GM23338 (cell line): ENCODE measurements around the gene SRPK2.

Experiments
- CREB1 ChIP-seq: fragments of 250-450 bp; sonication (Bioruptor Pico); IDR thresholded peaks from 2 replicates; pipeline ENCODE4 v1.5.0; 2020; ENCODE audit warnings: low read depth, mild to moderate bottlenecking, moderate library complexity
- CTCF ChIP-seq, 2 experiments: fragments of 200-600 bp in 1 of 2; sonication (generic) in 1 of 2; conservative IDR thresholded peaks; 2 replicates each; pipeline versions ENCODE4 v1.5.1 to v1.6.1; 2016 to 2017; ENCODE audit warnings: antibody characterized with exemption in 2 of 2, low read depth in 2 of 2, mild to moderate bottlenecking in 2 of 2, moderate library complexity in 1 of 2
- EZH2 ChIP-seq: fragments of 200-600 bp; sonication (generic); IDR thresholded peaks from one replicate; pipeline ENCODE4 v1.8.0; 2017; ENCODE audit warnings: antibody characterized with exemption, mild to moderate bottlenecking, low read depth; ENCODE audit not compliant: unreplicated experiment
- JUNB ChIP-seq: IDR thresholded peaks from one replicate; pipeline ENCODE4 v1.6.1; 2016; ENCODE audit warnings: antibody characterized with exemption; ENCODE audit not compliant: unreplicated experiment
- POLR2AphosphoS5 ChIP-seq: IDR thresholded peaks from 2 replicates; pipeline ENCODE4 v1.6.1; 2016; ENCODE audit warnings: antibody characterized with exemption, low read depth
- REST ChIP-seq: IDR thresholded peaks from one replicate; pipeline ENCODE4 v1.6.1; 2018; ENCODE audit warnings: antibody characterized with exemption; ENCODE audit not compliant: unreplicated experiment
- ZNF331 ChIP-seq: fragments of 250-450 bp; sonication (Bioruptor Pico); IDR thresholded peaks from 2 replicates; pipeline ENCODE4 v1.5.0; 2020; ENCODE audit warnings: low read depth, mild to moderate bottlenecking, moderate library complexity

- no peak for TF ChIP-seq CTCF (conservative IDR thresholded peaks at IDR 0.05; ENCODE audit: low read depth in 2 of 2)
- TF ChIP-seq REST, result no peak
- TF ChIP-seq CREB1 (CRISPR knock-in tag), result no peak
- TF ChIP-seq ZNF331, result no peak
- TF ChIP-seq EZH2, result no peak
- no peak for TF ChIP-seq JUNB
- TF ChIP-seq POLR2AphosphoS5, result no peak
These were observed 42.6 kb downstream of the SRPK2 start for GRCh38 chr7:105346138-105346537.
